Measurements from ENCODE around the gene ZDHHC14.

The ZDHHC14 gene

GRCh38 chr6:157606516-157606915, 225.5 kb downstream of the ZDHHC14 start:
- no peak for DNase-seq

GRCh38 chr6:157607317-157608109, 226.5 kb downstream of the ZDHHC14 start:
- no peak for DNase-seq

DNA sequence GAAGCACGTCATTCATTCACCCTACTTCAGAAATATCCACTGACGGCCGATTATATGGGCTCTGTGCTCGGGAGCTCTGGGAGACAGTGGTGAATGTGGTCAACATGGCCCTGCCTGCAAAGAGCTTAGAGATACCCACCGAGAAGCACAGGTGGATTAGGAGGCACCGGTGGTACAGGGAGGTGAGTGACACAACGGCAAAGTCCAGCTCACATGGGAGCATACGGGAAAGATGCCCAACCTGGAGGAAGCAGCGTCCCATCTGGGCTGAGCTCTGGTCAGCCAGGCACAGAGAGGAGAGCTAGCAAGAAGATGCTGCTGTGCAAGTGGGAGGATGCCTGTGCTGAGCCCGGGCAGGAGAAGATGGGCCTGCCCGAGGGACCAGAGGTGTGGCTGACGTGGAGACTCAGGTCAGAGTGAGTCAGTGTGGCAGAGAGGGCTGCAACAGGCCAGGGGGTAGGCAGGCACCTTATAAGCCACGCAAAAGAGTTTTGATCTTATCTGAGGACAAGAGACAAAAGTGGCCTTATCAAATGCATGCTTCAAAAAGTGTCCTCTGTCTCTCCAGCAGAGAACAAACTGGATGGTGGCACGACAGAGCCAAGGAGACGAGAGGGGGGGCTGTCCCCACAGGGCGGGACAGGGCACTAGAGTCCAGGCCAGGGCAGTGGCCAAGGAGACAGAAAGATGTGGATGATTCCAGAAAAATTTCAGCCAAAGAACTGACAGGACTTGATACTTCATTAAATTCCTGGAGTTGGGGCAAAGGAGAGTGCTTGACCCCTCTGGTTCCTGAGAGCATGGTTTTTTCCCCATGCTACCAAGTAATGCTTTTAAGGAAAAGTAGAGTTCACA, 227.5 kb downstream of the ZDHHC14 start:
- DNase-seq: no peak

DNA sequence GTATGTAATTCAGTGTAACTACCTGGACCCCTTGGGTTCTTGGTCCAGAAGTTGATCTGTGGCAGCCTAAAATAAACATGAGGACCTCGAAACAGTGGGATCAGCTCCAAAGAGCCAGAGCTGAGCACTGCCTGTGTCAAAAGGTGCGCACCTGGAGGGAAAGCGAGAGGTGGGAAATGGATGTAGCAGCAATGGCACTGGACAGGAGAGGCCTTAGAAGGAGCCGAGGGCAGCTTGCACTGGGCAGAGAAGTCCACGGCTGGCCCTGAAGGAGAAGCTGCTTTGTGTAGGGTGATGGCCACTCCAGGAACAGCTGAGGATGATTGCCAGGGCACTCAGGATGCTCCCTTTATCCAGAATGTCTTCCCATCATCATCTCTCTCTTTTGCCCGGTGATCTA, 228.1 kb downstream of the ZDHHC14 start:
- no peak for DNase-seq

DNA sequence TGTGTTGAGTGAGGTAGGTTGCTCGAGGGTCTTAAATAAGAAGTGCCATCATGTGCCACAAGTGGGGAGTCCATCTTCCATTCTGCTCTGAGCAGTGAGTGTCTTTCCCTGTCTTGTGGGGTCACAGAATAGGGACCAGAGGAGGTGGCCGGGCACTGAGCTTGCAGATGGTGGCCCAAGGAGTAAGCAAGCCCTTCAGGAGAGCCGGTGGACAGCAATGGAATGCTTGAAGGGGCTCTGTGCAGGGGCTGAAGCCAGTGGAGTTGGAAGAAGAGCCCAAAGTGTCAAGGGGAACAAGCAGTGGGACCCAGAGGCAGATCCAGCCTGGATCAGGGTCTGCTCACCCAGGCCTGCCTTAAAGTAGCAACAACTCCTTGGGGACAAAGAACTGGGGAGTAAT, 228.6 kb downstream of the ZDHHC14 start:
- DNase-seq: no peak

GRCh38 chr6:157610451-157610999, 229.5 kb downstream of the ZDHHC14 start:
- no peak for DNase-seq

GRCh38 chr6:157611406-157611805, 230.4 kb downstream of the ZDHHC14 start:
- no peak for DNase-seq

DNA sequence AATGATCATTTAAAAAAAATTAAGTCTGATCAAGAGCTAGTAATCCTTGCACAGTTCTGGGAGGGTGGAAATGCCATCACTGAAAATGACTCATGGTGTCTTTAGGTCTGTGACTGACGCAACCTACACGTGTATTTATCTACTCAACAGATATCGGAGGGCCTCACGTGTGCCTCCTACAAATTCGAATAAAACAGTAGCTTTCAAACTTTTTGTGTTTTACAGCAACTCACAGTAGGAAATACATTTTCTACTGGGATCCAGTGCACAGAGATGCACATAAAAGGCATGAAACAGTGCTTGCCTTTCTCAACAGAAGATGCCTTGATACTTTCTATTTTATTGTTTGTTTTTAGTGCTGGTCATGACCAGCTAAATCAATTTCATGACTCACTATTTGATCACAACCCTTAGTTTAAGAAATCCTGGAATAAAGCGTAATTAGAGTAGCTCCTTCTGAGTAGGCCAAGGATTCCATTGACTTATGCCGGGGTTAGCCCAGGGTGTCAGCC, 232.1 kb downstream of the ZDHHC14 start:
- no peak for DNase-seq

DNA sequence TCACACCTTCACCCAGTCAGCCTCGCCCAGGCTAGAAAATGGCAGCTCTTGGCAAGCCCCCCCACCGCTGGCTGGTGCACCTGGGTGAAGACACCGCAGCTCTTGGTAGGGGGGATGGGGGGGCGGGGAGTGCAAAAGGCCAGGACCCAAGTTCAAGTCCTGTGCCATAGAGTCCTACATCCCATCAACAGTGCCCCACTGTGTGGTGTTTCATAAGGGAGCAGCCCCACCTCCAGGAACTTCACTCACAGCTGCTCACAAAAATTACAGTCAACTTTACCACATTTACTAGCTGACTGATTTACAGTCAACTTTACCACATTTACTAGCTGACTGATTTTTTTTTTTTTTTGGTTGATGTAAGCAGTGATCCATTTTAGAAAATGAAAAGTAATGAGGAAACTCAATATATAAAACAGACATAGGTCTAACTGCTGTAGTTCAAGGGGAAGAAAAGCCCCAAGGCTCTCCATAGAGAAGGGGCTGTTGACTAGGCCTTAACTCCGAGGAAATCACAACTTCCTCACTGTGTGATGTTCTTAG, 233.1 kb downstream of the ZDHHC14 start:
- DNase-seq: no peak

DNA sequence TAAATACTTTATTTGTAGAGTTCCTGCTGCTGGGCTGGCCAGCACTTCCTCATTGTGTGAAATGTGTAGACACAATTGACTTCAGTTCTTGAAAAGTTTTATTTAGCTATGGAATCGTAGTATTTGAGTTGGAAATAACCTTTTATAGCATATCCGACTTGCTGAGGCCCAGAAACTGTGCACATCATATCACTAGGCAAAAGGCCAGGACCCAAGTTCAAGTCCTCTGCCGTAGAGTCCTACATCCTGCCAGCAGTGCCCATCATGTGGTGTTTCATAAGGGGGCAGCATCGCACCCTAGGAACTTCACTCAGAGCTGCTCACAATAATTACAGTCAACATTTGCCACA, 234.4 kb downstream of the ZDHHC14 start:
- no peak for DNase-seq

- no peak for DNase-seq
These were observed 235.0 kb downstream of the ZDHHC14 start for GRCh38 chr6:157615951-157616350.

DNA sequence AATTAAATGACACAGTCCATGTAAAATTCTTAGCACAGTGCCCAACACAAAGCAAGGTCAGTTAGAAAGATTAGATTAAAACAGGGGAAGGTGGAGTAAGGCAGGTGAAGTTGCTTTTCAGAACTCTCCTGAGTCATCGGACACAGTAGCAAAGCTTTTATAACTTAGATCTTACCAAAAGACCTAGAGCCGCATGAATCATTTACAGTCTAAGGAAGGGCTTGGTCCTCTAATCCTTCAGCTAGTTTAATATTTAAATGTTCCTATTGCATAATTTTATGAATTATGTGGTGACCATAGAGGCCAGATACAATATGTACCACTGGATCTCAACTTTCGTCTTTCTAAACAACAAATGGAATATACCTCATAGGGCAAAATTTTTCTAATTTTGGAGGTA, 240.0 kb downstream of the ZDHHC14 start:
- DNase-seq: no peak

DNA sequence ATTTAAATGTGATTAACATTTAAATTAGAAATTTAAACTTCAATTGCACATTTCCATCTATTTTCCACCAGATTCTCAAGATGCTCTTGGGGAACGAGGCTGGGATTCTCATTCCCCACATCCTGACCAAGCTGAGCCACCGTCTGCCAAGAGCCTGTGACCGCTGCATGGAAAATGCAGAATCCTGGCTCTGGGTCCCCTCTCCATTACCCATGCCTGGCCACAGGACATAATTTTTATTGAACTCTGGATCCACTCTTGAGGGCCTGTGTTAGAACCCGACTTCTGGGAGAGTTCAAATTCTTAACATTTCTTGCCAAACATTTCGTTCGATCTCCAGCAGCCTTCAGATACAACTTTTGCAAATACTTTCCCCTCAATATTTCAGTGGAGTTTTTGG, 240.4 kb downstream of the ZDHHC14 start:
- DNase-seq: no peak

DNA sequence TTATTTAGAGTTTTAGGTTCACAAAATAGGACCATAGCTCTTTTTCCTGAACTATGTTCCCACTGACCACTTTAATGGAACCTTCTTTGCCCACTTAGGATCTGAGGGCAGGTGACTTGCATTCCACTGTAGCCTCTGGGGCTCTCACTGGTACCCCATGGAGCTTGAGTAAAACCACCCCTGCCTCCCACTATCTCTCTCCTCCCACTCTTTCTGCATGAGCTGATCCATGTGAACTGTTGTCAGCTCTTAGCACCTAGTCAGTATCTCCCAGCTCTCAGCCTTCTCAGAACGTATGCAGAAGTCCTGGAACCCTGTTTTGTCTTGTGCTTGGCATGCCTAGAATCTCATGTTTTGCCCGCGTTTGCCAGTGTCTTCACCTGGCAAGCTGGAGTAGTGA, 241.4 kb downstream of the ZDHHC14 start:
- no peak for DNase-seq

- no peak for DNase-seq
These were observed 244.1 kb downstream of the ZDHHC14 start for GRCh38 chr6:157625111-157625510.

DNA sequence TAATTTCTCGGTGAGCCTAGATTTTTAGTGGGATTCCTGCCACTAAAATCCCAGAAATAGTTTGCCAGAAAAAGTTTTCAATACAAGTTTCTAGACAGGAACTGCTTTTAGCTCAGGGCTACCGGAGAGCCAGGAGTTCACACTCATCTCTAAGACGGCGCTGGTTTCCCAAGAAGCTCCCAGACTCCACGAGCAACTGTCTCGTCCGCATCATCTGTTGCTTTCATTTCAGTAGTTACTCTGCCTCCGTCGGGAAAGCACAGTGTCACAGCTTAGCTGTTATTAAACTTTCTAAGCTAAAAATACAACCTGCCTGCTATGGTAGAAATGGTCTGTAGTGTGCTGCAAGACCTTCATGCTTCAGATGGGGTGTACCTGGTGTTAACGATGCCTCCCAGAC, 244.8 kb downstream of the ZDHHC14 start:
- no peak for DNase-seq

DNA sequence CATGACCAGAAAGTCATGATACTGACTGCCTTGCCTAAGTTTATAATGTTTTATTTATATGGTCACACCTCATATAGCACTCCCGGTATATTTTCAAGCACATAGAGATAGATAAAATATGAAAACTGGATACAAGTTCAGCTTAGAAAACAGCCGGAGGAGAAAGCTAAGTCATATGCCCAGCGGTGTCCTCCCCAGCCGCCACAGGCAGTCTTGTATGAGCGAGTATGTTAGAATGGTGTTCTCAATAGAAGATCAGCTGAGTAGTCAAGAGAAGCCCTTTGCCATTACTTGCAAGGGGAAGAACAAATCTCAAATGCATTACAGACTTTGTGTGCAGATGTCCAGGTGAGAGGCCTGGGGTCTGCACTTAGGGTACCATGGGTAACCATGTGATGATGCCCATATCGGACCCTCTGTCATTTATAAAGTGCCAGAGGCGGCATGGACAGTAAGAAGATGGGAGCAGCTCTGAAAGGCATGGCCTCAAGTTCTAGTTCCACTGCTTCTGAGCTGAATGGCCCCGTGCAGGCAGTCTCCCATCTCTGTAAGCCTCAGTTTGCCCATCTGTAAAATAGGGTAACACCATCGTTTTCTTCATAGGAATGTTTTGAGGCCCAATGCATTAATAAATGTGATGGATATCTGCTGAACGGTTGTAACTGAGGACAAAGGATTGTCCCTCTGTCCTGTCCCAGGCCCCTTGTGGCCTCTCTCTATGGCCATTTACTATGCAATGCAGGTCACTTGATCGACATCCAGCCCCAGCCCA, 246.4 kb downstream of the ZDHHC14 start:
- DNase-seq: no peak

- no peak for DNase-seq
These were observed 247.5 kb downstream of the ZDHHC14 start for GRCh38 chr6:157628463-157628862.

DNA sequence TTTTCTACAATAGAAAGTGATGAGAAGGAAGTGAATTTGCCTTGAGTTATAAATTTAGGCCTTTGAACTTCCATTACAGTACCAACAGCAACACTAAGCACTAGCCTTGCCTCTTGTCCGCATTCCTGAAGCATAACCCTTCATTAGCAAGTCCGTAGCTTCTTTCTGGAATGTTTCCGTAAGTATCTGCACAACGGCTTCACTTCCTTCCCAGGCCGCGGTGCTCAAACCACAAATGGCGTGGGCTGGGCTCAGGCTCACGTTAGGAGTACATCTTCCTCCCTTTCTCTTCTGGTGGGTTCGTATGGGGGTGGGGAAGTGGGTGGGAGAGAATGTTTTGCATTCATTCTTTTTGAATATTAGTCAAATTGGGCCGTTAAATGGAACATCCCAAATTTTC, 248.2 kb downstream of the ZDHHC14 start:
- no peak for DNase-seq

DNA sequence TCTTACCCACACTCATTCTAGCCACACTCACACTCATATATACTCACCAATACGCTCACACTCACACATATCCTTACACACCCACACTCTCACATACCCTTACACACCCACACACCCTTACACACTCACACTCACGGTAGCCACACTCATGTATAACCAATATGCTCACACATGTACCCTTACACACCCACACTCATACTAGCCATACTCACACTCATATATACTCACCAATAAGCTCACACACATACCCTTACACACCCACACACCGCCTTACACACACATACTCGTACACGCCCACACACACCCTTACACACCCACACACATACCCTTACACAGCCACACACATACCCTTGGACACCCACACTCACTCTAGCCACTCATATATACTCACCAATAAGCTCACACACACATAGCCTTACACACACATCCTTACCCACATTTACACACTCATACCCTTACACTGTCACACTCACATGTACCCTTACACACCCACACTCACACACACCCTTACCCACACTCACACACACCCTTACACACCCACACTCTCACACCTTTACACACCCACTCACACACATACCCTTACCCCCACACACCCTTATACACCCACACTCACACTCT, 249.6 kb downstream of the ZDHHC14 start:
- no peak for DNase-seq

DNA sequence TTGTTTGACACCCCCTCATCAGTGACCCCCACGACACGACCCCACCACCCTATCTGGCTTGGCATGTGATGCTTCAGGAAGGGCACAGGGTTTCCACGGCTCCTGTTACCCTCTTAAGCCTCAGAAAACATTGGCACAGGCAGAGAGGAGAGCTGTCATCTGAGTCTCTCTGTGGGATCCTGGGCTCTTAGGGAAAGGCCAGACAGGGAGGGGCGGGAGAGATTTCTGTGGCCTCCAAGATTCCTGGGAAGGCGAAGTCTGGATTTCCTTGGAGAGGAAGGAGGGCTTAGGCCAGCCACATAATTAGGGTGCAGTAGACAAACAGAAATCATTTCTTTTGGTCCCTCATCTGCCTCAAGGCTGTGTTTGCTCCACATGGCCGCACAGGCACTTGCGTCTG, 250.4 kb downstream of the ZDHHC14 start:
- DNase-seq: no peak
